Hippocampal formation (tissue), 2 donors: ENCODE results near the gene STIP1.

Experiments
- DNase-seq, 2 donors: peaks; one replicate each; lab custom pipeline; 2025; lab: John Stamatoyannopoulos, UW

STIP1 gene

GRCh38 chr11:64185693-64186491, at the start of gene STIP1:
Gene STIP1 (plus strand): TSS chr11:64186171. CDS start chr11:64186262, 91 bp downstream.
- peak; percentile 99 for DNase-seq

DNA sequence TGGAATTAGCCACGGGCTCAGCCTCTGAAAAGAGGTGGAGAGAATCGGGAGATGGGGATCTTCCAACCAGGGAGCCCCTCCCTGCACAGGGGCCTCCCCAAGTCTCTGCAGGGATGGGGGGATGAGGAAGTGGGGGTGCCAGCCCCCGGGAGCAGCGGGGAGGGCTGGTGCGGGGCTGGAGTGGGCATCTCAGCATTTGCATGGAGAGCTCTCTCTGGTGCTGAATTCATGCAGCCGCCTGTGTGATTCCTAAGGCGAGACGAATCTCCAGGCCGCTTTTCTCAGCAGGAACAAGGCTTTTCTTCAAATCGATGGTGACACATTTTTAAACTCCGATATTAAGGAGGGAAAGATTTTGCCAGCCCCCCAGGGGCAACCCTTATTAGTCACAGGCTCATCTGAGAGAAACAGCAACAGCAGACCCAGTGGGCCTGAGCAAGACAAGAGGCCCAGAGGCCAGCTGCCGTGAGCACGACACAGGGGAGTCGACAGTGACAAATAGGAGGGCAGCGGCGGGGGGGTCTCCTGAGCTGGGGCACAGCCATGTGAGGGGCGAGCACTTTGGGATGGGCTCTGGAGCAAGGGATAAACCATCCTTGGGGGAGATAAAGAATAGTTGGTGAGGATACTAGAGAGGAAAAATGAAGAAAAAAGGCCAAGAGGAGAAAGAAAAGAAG, 49.1 kb upstream of the STIP1 start:
- DNase-seq, result no peak

GRCh38 chr11:64138398-64138797, 47.6 kb upstream of the STIP1 start:
- no peak for DNase-seq

- no peak for DNase-seq
Observed at GRCh38 chr11:64139049-64139448, 46.9 kb upstream of the STIP1 start.

DNA sequence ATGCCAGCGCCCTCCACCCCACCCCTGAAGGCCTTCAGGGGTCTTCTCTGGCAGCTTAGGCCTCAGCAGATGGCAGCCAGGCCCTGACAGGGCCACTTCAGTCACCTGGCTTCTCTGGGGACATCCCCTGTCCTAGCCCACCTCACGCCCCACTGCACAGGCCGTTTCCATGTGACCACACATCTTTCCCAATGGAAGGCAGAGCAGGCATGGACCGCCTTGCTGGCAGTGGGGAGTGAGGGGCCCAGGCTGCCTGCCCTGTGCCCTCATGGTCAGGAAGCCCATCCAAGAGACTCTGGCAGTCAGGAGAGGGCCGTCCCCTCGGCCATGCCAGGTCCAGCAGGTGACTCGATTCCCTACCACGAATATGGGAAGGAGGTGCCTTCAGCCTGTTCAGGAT, 45.9 kb upstream of the STIP1 start:
- no peak for DNase-seq

DNA sequence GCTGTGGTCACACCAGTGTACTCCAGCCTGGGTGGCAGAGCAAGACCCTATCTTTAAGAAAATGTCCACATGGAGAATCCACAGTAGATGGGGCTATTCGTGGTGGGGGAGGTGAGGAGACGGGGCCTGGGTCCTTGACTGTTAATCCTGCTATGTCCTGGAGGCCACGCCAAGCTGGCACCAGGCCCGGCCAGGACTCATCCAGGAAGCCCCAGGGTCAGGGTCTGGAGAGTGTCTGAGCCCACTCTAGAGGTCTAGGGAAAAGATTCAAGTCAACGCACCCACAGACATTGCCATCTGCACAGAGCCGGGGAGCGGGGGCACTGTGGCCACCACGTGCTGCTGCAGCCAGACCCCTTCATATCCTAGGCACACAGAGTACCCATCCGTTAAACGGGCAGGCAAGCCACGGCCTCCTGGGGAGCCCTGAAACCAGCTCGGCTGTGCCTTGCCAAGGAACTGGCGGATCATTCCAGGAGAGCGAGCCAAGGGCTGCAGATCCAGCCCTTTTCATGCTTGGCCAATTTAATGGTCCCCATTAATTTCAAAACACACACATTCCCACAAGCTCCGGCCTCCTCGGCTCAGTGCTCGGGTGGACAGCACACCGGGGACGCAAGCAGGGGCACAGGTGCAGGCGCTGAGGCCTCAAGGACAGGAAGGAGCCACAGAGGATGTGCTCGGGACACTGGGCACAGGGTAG, 44.7 kb upstream of the STIP1 start:
- no peak for DNase-seq

DNA sequence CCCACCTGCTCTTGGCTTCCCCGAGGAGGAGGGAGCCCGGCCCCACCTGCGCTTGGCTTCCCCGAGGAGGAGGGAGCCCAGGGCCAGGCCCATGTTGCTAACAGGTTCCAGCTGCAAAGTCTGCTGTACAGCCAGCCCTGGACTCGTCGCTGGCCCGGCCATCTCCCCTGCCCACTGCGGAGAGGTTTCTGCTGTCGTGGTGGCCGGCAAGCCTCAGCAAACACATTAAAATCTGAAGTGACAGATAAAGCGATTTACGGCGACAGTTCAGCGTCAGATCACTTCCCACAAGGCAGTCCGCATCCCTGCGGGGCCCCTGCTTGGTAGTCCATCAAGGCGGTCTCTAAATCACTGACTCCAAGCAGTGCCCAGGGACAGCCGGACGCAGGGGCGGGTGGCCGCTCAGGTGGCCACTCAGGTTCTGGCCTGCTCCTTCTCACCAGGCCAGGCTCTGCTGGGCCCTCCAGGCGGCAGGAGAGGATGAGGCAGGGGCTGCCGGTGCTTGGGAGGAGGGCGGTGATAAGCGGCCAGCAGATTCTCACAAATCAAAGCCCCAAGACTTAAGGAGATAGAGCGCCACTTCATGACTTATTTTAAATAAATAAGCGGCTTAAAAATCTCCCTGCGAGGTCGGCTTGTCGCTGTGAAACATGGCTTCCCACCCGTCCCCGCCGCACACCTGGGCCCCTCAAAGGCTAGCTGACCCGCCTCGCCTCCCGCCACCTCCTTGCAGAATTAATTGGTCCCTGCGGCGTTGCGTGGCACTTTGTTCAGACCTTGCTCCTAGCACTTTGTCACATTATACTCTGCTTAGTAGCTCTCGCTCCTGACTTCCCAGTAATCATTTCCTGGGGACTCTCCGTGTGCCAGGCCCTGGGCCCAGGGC, 41.1 kb upstream of the STIP1 start:
- DNase-seq, result no peak

DNA sequence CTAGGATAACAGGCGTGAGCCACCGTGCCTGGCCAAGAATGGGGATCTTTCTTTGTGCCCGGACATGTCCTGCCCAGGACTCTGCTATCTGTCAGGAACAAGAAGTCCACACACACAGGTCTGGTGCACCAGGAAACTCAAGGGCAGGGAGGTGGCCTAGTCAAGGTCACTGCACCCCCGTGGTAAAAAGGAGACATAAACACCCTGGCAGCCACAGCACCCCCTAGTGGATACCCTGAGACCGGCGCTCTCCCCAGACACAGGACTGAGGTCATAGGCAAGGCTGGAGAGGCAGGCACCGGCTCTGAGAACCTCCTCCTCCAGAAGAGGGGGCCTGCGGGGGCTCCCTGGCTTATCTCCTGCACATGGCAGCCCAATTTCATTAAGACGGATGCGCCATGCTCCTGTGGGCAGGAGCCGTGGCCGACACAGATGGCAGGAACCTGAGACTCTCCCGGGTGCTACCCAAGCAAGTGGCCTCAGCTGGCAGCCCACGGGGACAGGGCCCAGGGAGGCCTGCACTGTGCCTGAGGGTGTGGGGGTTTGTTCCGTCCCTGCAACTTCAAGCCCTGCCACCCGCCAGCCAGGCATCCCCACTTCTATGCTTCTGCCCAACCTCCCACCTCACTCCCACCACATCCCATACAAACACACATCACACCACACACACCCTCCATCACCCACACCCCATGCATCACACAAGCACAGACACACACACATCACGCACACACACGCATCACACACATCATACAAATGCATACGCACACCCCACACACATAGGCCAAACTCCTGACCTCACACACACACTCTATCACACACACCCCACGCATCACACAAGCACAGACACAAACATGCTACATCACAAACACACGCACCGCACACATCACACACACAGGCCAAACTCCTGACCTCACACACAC, 39.7 kb upstream of the STIP1 start:
- DNase-seq, result peak in 1 of 2 donors; percentile 29

- DNase-seq, result peak; percentile 81 to 84
Observed at GRCh38 chr11:64148226-64148916, 37.6 kb upstream of the STIP1 start.

DNA sequence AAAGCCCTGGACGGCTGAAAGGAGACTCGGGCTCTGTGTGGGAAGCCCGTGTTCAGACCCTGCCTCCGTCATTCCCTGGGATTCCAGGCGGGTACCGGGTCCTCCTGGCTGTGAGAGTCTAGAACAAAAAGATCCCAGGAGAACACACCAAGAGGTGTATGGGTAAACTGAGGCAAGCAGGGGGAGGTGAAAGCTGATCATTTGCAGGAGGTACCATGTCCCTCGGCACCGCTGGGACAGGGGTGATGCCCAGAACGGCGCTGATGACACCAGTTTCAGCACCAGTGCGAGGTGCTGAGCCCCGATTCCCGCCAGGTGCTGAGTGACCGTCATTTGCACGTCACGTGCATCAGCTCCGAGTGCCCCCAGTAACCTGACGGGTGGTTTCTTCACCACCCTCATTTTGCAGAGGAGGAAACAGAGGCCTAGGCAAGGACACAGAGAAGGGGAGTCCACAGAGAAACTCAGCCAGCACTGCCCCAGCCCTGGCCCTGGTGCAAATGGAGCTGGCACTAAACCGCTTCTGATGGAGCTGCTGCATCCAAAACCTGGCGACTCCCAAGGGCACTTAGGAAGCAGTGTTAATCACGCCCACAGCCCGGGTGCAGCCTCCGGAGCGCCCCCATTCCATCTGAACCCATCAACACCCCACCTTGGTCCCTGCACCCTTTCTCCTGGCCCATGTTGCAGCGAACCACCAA, 36.9 kb upstream of the STIP1 start:
- DNase-seq, result no peak

DNA sequence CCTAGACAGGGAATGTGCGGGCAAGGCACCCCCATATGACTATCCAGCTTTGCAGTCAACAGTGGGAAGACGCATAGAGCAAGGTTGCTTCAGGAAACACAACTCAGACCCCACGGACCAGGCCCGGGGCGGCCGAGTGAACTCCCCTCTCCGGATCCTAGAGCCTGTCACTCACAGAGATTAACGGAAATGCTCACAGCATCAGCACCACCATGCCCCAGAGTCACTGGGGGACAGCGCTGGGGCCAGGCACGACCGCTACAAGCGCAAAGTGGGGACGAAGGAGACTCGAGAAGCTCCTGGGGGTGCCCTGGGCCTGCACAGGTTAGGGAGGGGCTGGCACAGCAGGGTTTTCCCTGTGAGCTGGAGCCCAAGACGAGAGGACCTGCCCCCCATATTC, 35.9 kb upstream of the STIP1 start:
- no peak for DNase-seq

- peak in 1 of 2 donors; percentile 32 for DNase-seq
Observed at GRCh38 chr11:64150481-64151239, 35.3 kb upstream of the STIP1 start.

- DNase-seq, result no peak
Observed at GRCh38 chr11:64151337-64151736, 34.6 kb upstream of the STIP1 start.

GRCh38 chr11:64152841-64153691, 32.9 kb upstream of the STIP1 start:
- DNase-seq, result peak in 1 of 2 donors; percentile 57

DNA sequence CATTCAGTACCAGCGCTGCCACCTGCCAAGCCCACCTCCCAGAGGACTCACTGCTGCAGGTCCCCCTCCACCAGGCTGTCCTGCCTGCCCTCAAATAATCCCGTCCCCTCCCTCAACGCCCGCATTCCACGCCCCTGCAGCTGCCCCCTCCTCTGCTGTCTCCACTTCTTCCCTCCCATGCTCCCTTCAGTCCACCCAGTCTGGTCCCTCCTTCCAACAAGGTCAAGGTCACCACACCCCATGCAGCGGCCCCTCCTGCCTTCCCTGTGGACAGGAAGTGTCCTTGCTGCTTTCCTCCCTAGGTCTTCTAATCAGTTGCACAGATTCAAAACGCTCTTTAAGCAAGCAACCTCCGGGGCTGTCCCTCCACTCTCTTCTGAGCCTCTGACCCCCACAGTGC, 32.2 kb upstream of the STIP1 start:
- DNase-seq, result no peak

- DNase-seq, result peak; percentile 29 to 51
Observed at GRCh38 chr11:64156235-64157011, 29.5 kb upstream of the STIP1 start.
